Activated T-cell treated with anti-CD3 and anti-CD28 coated beads, Interleukin-2, amount 50 U/mL, for 24 hours (primary cell): ENCODE data around the gene IFNGR1.

Experiments
- DNase-seq: peaks from one replicate; pipeline ENCODE4 v3.0.0-alpha.2; 2020
- H3K27ac Mint-ChIP-seq: 2 replicates; pipeline ENCODE4 v1.8.0; 2020; ENCODE audit warnings: mild to moderate bottlenecking, mixed read lengths
- H3K27me3 Mint-ChIP-seq: 2 replicates; pipeline ENCODE4 v1.8.0; 2020; ENCODE audit warnings: mixed read lengths
- H3K36me3 Mint-ChIP-seq: 2 replicates; pipeline ENCODE4 v1.8.0; 2020; ENCODE audit warnings: low read depth, mixed read lengths
- H3K4me1 Mint-ChIP-seq: 2 replicates; pipeline ENCODE4 v1.8.0; 2020; ENCODE audit warnings: low read depth, mixed read lengths
- H3K4me3 Mint-ChIP-seq: 2 replicates; pipeline ENCODE4 v1.8.0; 2020; ENCODE audit warnings: mild to moderate bottlenecking, moderate library complexity, mixed read lengths
- H3K9me3 Mint-ChIP-seq: 2 replicates; pipeline ENCODE4 v1.8.0; 2020; ENCODE audit warnings: mixed read lengths

IFNGR1 gene

GRCh38 chr6:137247724-137248123 is 28.5 kb upstream of the IFNGR1 start:
- Mint-ChIP-seq H3K27me3 (peaks cover 2% of the 10 kb centered on the region), H3K9me3 (no peaks in the 10 kb centered on the region), H3K4me1 (no peaks in the 10 kb centered on the region), H3K4me3 (no peak overlapping the region), H3K27ac (no peak overlapping the region), H3K36me3 (no peaks in the 10 kb centered on the region)
- no peak for DNase-seq

- Mint-ChIP-seq H3K4me3 (no peak overlapping the region), H3K4me1 (no peaks in the 10 kb centered on the region), H3K27me3 (no peaks in the 10 kb centered on the region), H3K36me3 (no peaks in the 10 kb centered on the region), H3K9me3 (no peaks in the 10 kb centered on the region), H3K27ac (no peak overlapping the region)
- no peak for DNase-seq
Observed at GRCh38 chr6:137246791-137247202, 27.6 kb upstream of the IFNGR1 start.

- no peaks in the 10 kb centered on the region for H3K9me3 Mint-ChIP-seq
- no peaks in the 10 kb centered on the region for H3K36me3 Mint-ChIP-seq
- H3K27ac Mint-ChIP-seq, result no peak overlapping the region
- peaks cover 2% of the 10 kb centered on the region for H3K4me1 Mint-ChIP-seq
- H3K4me3 Mint-ChIP-seq, result no peak overlapping the region
- no peak for DNase-seq
- H3K27me3 Mint-ChIP-seq, result no peaks in the 10 kb centered on the region
Observed at GRCh38 chr6:137246164-137246563, 27.0 kb upstream of the IFNGR1 start.

- H3K27ac Mint-ChIP-seq, result no peak overlapping the region
- H3K4me3 Mint-ChIP-seq, result no peak overlapping the region
- H3K36me3 Mint-ChIP-seq, result no peaks in the 10 kb centered on the region
- no peaks in the 10 kb centered on the region for H3K27me3 Mint-ChIP-seq
- H3K9me3 Mint-ChIP-seq, result peaks cover 5% of the 10 kb centered on the region
- H3K4me1 Mint-ChIP-seq, result peaks cover 8% of the 10 kb centered on the region
- DNase-seq, result no peak
Observed at GRCh38 chr6:137241481-137242038, 22.4 kb upstream of the IFNGR1 start.

- H3K27ac Mint-ChIP-seq, result no peak overlapping the region
- no peak for DNase-seq
- H3K36me3 Mint-ChIP-seq, result no peaks in the 10 kb centered on the region
- peaks cover 5% of the 10 kb centered on the region for H3K9me3 Mint-ChIP-seq
- no peak overlapping the region for H3K4me3 Mint-ChIP-seq
- no peaks in the 10 kb centered on the region for H3K27me3 Mint-ChIP-seq
- peaks cover 10% of the 10 kb centered on the region for H3K4me1 Mint-ChIP-seq
Observed at GRCh38 chr6:137240168-137240567, 21.0 kb upstream of the IFNGR1 start.

GRCh38 chr6:137237413-137238170 is 18.4 kb upstream of the IFNGR1 start:
- peaks cover 5% of the 10 kb centered on the region for H3K9me3 Mint-ChIP-seq
- DNase-seq, result no peak
- peaks cover 32% of the 10 kb centered on the region for H3K4me1 Mint-ChIP-seq
- no peak overlapping the region for H3K4me3 Mint-ChIP-seq
- H3K36me3 Mint-ChIP-seq, result no peaks in the 10 kb centered on the region
- H3K27ac Mint-ChIP-seq, result no peak overlapping the region
- H3K27me3 Mint-ChIP-seq, result no peaks in the 10 kb centered on the region

GRCh38 chr6:137236581-137237355 is 17.6 kb upstream of the IFNGR1 start:
- Mint-ChIP-seq H3K27me3 (no peaks in the 10 kb centered on the region), H3K9me3 (peaks cover 5% of the 10 kb centered on the region), H3K4me3 (no peak overlapping the region), H3K36me3 (no peaks in the 10 kb centered on the region), H3K4me1 (peaks cover 39% of the 10 kb centered on the region), H3K27ac (no peak overlapping the region)
- DNase-seq, result no peak

GRCh38 chr6:137235686-137236085 is 16.5 kb upstream of the IFNGR1 start:
- no peak for DNase-seq
- H3K27me3 Mint-ChIP-seq, result no peaks in the 10 kb centered on the region
- H3K9me3 Mint-ChIP-seq, result peaks cover 5% of the 10 kb centered on the region
- peaks cover 48% of the 10 kb centered on the region for H3K4me1 Mint-ChIP-seq
- H3K4me3 Mint-ChIP-seq, result no peak overlapping the region
- H3K27ac Mint-ChIP-seq, result no peak overlapping the region
- no peaks in the 10 kb centered on the region for H3K36me3 Mint-ChIP-seq

GRCh38 chr6:137233911-137234863 is 15.0 kb upstream of the IFNGR1 start:
- Mint-ChIP-seq H3K4me1 (peaks cover 51% of the 10 kb centered on the region), H3K36me3 (no peaks in the 10 kb centered on the region), H3K27ac (peak overlapping the region; percentile 48), H3K9me3 (peaks cover 5% of the 10 kb centered on the region), H3K27me3 (peaks cover 10% of the 10 kb centered on the region), H3K4me3 (no peak overlapping the region)
- no peak for DNase-seq

GRCh38 chr6:137231895-137232294 is 12.7 kb upstream of the IFNGR1 start:
- no peaks in the 10 kb centered on the region for H3K9me3 Mint-ChIP-seq
- H3K4me3 Mint-ChIP-seq, result peak overlapping the region; percentile 27
- H3K36me3 Mint-ChIP-seq, result no peaks in the 10 kb centered on the region
- no peak overlapping the region for H3K27ac Mint-ChIP-seq
- peaks cover 66% of the 10 kb centered on the region for H3K4me1 Mint-ChIP-seq
- DNase-seq, result no peak
- H3K27me3 Mint-ChIP-seq, result peaks cover 10% of the 10 kb centered on the region

- Mint-ChIP-seq H3K27ac (no peak overlapping the region), H3K4me1 (peaks cover 66% of the 10 kb centered on the region), H3K4me3 (no peak overlapping the region), H3K9me3 (no peaks in the 10 kb centered on the region), H3K27me3 (peaks cover 10% of the 10 kb centered on the region), H3K36me3 (no peaks in the 10 kb centered on the region)
- DNase-seq, result no peak
Observed at GRCh38 chr6:137230956-137231555, 11.9 kb upstream of the IFNGR1 start.

- Mint-ChIP-seq H3K27me3 (peaks cover 10% of the 10 kb centered on the region), H3K9me3 (no peaks in the 10 kb centered on the region), H3K27ac (no peak overlapping the region), H3K4me3 (no peak overlapping the region), H3K4me1 (peaks cover 65% of the 10 kb centered on the region), H3K36me3 (no peaks in the 10 kb centered on the region)
- no peak for DNase-seq
Observed at GRCh38 chr6:137230547-137230946, 11.4 kb upstream of the IFNGR1 start.

GRCh38 chr6:137229075-137229759 is 10.0 kb upstream of the IFNGR1 start:
- peaks cover 67% of the 10 kb centered on the region for H3K4me1 Mint-ChIP-seq
- H3K36me3 Mint-ChIP-seq, result no peaks in the 10 kb centered on the region
- H3K27ac Mint-ChIP-seq, result no peak overlapping the region
- H3K9me3 Mint-ChIP-seq, result no peaks in the 10 kb centered on the region
- DNase-seq, result no peak
- H3K27me3 Mint-ChIP-seq, result peaks cover 10% of the 10 kb centered on the region
- no peak overlapping the region for H3K4me3 Mint-ChIP-seq
